Measurements from ENCODE around the gene ZACN.

DNA sequence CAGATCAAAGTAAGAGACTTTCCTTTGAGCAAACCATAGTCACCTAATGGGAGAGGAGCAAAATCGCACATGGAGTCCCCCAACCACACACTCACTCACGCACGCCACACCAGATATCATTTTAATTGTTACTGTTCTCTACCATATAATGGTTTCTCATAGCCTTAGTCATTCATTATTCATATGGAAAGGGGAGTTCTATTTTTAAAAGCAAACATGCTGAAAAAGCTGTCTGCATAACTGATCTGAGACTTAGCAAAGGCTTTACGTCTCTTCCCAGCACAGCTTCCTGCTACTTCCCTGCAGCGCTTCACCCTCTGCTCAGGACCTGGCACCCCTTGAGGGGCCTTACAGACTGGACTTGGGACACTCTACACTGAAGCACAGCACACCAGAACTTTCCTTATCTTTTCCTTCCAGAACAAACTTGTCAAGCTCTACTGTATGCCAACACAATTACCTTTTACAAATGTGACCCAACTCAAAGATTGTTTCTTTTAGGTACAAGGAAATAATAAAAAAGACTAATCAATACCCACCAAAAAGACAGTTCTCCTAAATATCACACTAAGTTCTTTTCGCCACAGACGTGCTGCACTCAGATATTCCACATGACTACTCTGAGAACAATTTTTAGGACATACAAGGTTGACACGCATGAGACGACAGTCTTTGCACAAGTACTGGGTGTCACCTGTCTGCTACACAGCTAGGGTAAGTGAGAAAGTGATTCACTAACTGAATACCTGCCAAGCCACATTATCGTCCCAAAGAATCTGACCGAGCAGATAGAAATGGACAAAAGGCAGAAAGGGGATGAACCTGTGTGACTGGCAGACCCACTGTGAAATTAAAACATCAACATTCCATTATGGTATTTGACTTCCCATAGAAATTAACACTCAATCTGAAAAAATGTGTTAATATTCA lies 28.2 kb upstream of the ZACN start:
- TF ChIP-seq RAD21 (conservative IDR thresholded peaks at IDR 0.05 in 1 of 2, IDR thresholded peaks at IDR 0.05 in 1 of 2) = no peak
- TF ChIP-seq, protein P1, sequence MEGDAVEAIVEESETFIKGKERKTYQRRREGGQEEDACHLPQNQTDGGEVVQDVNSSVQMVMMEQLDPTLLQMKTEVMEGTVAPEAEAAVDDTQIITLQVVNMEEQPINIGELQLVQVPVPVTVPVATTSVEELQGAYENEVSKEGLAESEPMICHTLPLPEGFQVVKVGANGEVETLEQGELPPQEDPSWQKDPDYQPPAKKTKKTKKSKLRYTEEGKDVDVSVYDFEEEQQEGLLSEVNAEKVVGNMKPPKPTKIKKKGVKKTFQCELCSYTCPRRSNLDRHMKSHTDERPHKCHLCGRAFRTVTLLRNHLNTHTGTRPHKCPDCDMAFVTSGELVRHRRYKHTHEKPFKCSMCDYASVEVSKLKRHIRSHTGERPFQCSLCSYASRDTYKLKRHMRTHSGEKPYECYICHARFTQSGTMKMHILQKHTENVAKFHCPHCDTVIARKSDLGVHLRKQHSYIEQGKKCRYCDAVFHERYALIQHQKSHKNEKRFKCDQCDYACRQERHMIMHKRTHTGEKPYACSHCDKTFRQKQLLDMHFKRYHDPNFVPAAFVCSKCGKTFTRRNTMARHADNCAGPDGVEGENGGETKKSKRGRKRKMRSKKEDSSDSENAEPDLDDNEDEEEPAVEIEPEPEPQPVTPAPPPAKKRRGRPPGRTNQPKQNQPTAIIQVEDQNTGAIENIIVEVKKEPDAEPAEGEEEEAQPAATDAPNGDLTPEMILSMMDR (IDR thresholded peaks at IDR 0.05) = no peak
- no peak for TF ChIP-seq TFCP2L1 (CRISPR knock-in tag; IDR thresholded peaks at IDR 0.05)
- no peak for TF ChIP-seq POLR2A (IDR thresholded peaks at IDR 0.05; ENCODE audit: low read length)
- TF ChIP-seq MYC (IDR thresholded peaks at IDR 0.05; ENCODE audit: borderline replicate concordance, low read length) = no peak
- TF ChIP-seq, protein P2, sequence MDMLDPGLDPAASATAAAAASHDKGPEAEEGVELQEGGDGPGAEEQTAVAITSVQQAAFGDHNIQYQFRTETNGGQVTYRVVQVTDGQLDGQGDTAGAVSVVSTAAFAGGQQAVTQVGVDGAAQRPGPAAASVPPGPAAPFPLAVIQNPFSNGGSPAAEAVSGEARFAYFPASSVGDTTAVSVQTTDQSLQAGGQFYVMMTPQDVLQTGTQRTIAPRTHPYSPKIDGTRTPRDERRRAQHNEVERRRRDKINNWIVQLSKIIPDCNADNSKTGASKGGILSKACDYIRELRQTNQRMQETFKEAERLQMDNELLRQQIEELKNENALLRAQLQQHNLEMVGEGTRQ (IDR thresholded peaks at IDR 0.05) = no peak
